Coronary artery (tissue), 2 donors: ENCODE results near the gene AKR1B15.
A peak's percentile ranks its signal among the peaks of the same experiment; 100 is the strongest.
"Not testable (repeated sequence)": the region's sequence is repeated elsewhere in the genome, so short reads cannot be mapped to it uniquely, and the experiment has no call there.

Experiments
- DNase-seq: peaks from one replicate; pipeline ENCODE4 v3.0.0-alpha.2; 2017; ENCODE audit warnings: low spot score
- H3K27ac ChIP-seq, 2 donors: fragments of 200-600 bp; sonication (generic); one replicate each; pipeline ENCODE4 v1.5.1; 2016 to 2019
- H3K4me3 ChIP-seq: fragments of 200-600 bp; sonication (generic); 2 replicates; pipeline ENCODE4 v1.5.1; 2016; ENCODE audit warnings: mild to moderate bottlenecking, moderate library complexity
- CTCF ChIP-seq: fragments of 200-600 bp; sonication (generic); IDR thresholded peaks from one replicate; pipeline ENCODE4 v1.5.1; 2019; ENCODE audit warnings: antibody characterized with exemption

Gene AKR1B15

GRCh38 chr7:134553976-134554375, 5.1 kb downstream of the AKR1B15 start:
- DNase-seq, result no peak
- no peak for TF ChIP-seq CTCF
- Histone ChIP-seq H3K27ac (no peak overlapping the region), H3K4me3 (no peak overlapping the region)

GRCh38 chr7:134554417-134554966, 5.6 kb downstream of the AKR1B15 start:
- Histone ChIP-seq H3K4me3 (no peak overlapping the region), H3K27ac (no peak overlapping the region)
- TF ChIP-seq CTCF, result no peak
- DNase-seq, result no peak

GRCh38 chr7:134557391-134557790, 8.5 kb downstream of the AKR1B15 start:
- peak; percentile 38 for DNase-seq
- no peak for TF ChIP-seq CTCF
- Histone ChIP-seq H3K27ac (no peak overlapping the region), H3K4me3 (no peak overlapping the region)

- no peak for TF ChIP-seq CTCF
- H3K4me3 ChIP-seq, result no peak overlapping the region
- H3K27ac ChIP-seq, result no peak overlapping the region
- DNase-seq, result peak; percentile 11
Observed at GRCh38 chr7:134558370-134558769, 9.5 kb downstream of the AKR1B15 start.

- not testable (repeated sequence) for H3K27ac ChIP-seq, H3K4me3 ChIP-seq, DNase-seq
Observed at GRCh38 chr7:134561616-134562015, 12.7 kb downstream of the AKR1B15 start.

GRCh38 chr7:134562136-134562535, 13.2 kb downstream of the AKR1B15 start:
- no peak for TF ChIP-seq CTCF
- Histone ChIP-seq H3K27ac (peak overlapping the region in 1 of 2 donors; percentile 37), H3K4me3 (peak overlapping the region; percentile 2)
- DNase-seq, result no peak

GRCh38 chr7:134563398-134563749, 14.5 kb downstream of the AKR1B15 start:
- DNase-seq, result not testable (repeated sequence)
- peak overlapping the region; percentile 45 for H3K4me3 ChIP-seq
- peak overlapping the region in 1 of 2 donors; percentile 77 for H3K27ac ChIP-seq

- DNase-seq, result no peak
- Histone ChIP-seq H3K4me3 (peak overlapping the region; percentile 14), H3K27ac (peak overlapping the region in 1 of 2 donors; percentile 64)
- no peak for TF ChIP-seq CTCF
Observed at GRCh38 chr7:134565643-134566136, 16.8 kb downstream of the AKR1B15 start.
